ENCODE results near the gene CCDC33. TPM values are rescaled to one million over a fixed set of nuclear protein-coding genes. Genes with fewer than 3 reads are reported as not detected.

CCDC33 gene
- total RNA-seq, 1 experiment from 2014 or later, result not detected

- BruUV-seq (replicated peaks), result no TSS peak
- ChIA-PET CTCF (no interaction called here), POLR2A (no interaction called here)
- H3K36me3 Mint-ChIP-seq (ENCODE audit: insufficient read depth, unreplicated experiment), result no peaks in the 10 kb centered on the region
- no peak overlapping the region for H3K4me3 Mint-ChIP-seq (ENCODE audit: unreplicated experiment)
- no peaks in the 10 kb centered on the region for H3K36me3 ChIP-seq (ENCODE audit: control insufficient read depth, insufficient read depth, low read length)
- no peaks in the 10 kb centered on the region for H3K4me1 ChIP-seq
- no peak overlapping the region for H3K4me3 ChIP-seq (ENCODE audit: low read depth, low read length)
- H3K9me3 ChIP-seq, result no peaks in the 10 kb centered on the region
- H3K4me1 Mint-ChIP-seq (ENCODE audit: low read depth, unreplicated experiment), result no peaks in the 10 kb centered on the region
- H3K27ac Mint-ChIP-seq (ENCODE audit: unreplicated experiment), result no peak overlapping the region
- peaks cover 20% of the 10 kb centered on the region for H3K27me3 Mint-ChIP-seq (ENCODE audit: insufficient read depth, unreplicated experiment)
- H3K27me3 ChIP-seq (replicated peaks; ENCODE audit: control insufficient read depth, insufficient read depth, low read length), result no peaks in the 10 kb centered on the region; the same call in 1 of the 2 replicates
- DNase-seq, result no peak
- no peaks in the 10 kb centered on the region for H3K9me3 Mint-ChIP-seq (ENCODE audit: unreplicated experiment)
- intact Hi-C loops (cut with micrococcal nuclease; ENCODE audit: unreplicated experiment), result no loop called here
- no peak for TF ChIP-seq CTCF (IDR thresholded peaks at IDR 0.05; ENCODE audit: insufficient read depth in 1 of 2, low read depth in 1 of 2, low read length in 1 of 2, severe bottlenecking in 1 of 2, unreplicated experiment in 1 of 2)
Measured at GRCh38 chr15:74293021-74293810, 57.1 kb downstream of the CCDC33 start.

DNA sequence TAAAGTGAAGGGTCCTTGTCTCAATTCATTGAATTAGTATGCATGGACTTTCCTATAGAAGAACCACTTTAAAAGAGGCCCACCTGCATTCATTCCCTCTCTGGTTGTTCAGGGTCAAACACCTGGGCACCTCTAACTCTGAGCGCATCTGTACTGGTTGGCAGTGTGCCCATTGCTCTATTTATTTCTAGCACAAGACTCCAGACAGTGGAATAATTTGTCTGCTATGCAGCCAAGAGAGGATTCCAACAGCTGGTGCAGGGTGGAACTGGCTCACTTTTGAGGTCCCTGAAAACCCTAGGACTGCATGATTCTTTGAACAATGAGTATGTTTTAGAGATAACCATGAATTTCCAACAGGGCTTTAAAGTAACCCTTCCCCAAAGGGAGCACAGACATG, 57.9 kb downstream of the CCDC33 start:
- Mint-ChIP-seq H3K27ac (ENCODE audit: unreplicated experiment) (no peak overlapping the region), H3K27me3 (ENCODE audit: insufficient read depth, unreplicated experiment) (peaks cover 21% of the 10 kb centered on the region), H3K9me3 (ENCODE audit: unreplicated experiment) (no peaks in the 10 kb centered on the region), H3K4me1 (ENCODE audit: low read depth, unreplicated experiment) (no peaks in the 10 kb centered on the region), H3K4me3 (ENCODE audit: unreplicated experiment) (no peak overlapping the region), H3K36me3 (ENCODE audit: insufficient read depth, unreplicated experiment) (no peaks in the 10 kb centered on the region)
- Histone ChIP-seq H3K4me1 (no peaks in the 10 kb centered on the region), H3K36me3 (ENCODE audit: control insufficient read depth, insufficient read depth, low read length) (no peaks in the 10 kb centered on the region), H3K27me3 (replicated peaks; ENCODE audit: control insufficient read depth, insufficient read depth, low read length) (peaks cover 1% of the 10 kb centered on the region), H3K9me3 (no peaks in the 10 kb centered on the region), H3K4me3 (ENCODE audit: low read depth, low read length) (no peak overlapping the region)
- no peak for DNase-seq
- intact Hi-C loops (cut with micrococcal nuclease; ENCODE audit: unreplicated experiment), result no loop called here
- no TSS peak for BruUV-seq (replicated peaks)
- ChIA-PET CTCF (no interaction called here), POLR2A (no interaction called here)
- TF ChIP-seq CTCF (IDR thresholded peaks at IDR 0.05; ENCODE audit: insufficient read depth in 1 of 2, low read depth in 1 of 2, low read length in 1 of 2, severe bottlenecking in 1 of 2, unreplicated experiment in 1 of 2), result no peak

GRCh38 chr15:74295800-74296199, 59.7 kb downstream of the CCDC33 start:
- ChIA-PET CTCF (interaction anchor here (0.7 kb wide), 1 partner anchor 12 kb away, joined by 3 read pairs; no protein-coding TSS in a partner anchor), POLR2A (no interaction called here)
- no peaks in the 10 kb centered on the region for H3K36me3 Mint-ChIP-seq (ENCODE audit: insufficient read depth, unreplicated experiment)
- BruUV-seq (replicated peaks), result no TSS peak
- no peaks in the 10 kb centered on the region for H3K9me3 Mint-ChIP-seq (ENCODE audit: unreplicated experiment)
- H3K27ac Mint-ChIP-seq (ENCODE audit: unreplicated experiment), result no peak overlapping the region
- H3K27me3 ChIP-seq (replicated peaks; ENCODE audit: control insufficient read depth, insufficient read depth, low read length), result peaks cover 2% of the 10 kb centered on the region
- H3K27me3 Mint-ChIP-seq (ENCODE audit: insufficient read depth, unreplicated experiment), result peaks cover 28% of the 10 kb centered on the region
- no peak for DNase-seq
- no peaks in the 10 kb centered on the region for H3K4me1 ChIP-seq
- no peaks in the 10 kb centered on the region for H3K36me3 ChIP-seq (ENCODE audit: control insufficient read depth, insufficient read depth, low read length)
- no peak overlapping the region for H3K4me3 ChIP-seq (ENCODE audit: low read depth, low read length)
- no peaks in the 10 kb centered on the region for H3K4me1 Mint-ChIP-seq (ENCODE audit: low read depth, unreplicated experiment)
- no peak overlapping the region for H3K4me3 Mint-ChIP-seq (ENCODE audit: unreplicated experiment)
- no peaks in the 10 kb centered on the region for H3K9me3 ChIP-seq
- intact Hi-C loops (cut with micrococcal nuclease; ENCODE audit: unreplicated experiment), result no loop called here
- no peak for TF ChIP-seq CTCF (IDR thresholded peaks at IDR 0.05; ENCODE audit: insufficient read depth in 1 of 2, low read depth in 1 of 2, low read length in 1 of 2, severe bottlenecking in 1 of 2, unreplicated experiment in 1 of 2)
